B cell (primary cell): ENCODE results near the gene RAB17. TPM values are rescaled to one million over a fixed set of nuclear protein-coding genes. Genes with fewer than 3 reads are reported as not detected.

Source experiments
- ATAC-seq: fragments of 200-7000 bp; cut with Tn5 transposase; one replicate; pipeline ENCODE4 v1.10.0; 2021; ENCODE audit warnings: low read depth, mild to moderate bottlenecking, moderate number of reproducible peaks, moderate library complexity
- CTCF ChIA-PET: fragments of 350-600 bp; sonication (Branson Sonifier 250); formaldehyde crosslinking; loops from one replicate; lab custom pipeline; 2021; ENCODE audit warnings: antibody characterized with exemption, inconsistent platforms; lab: Charles Lee
- POLR2A ChIA-PET: fragments of 350-600 bp; sonication (Branson Sonifier 250); formaldehyde crosslinking; loops from one replicate; lab custom pipeline; 2021; ENCODE audit warnings: antibody characterized with exemption; lab: Charles Lee
- DNase-seq: peaks from one replicate; pipeline ENCODE4 v3.0.0; 2013
- H2AFZ ChIP-seq: 2 replicates; pipeline ENCODE4 v1.6.1; 2012; ENCODE audit warnings: mild to moderate bottlenecking, low read depth, low read length; ENCODE audit not compliant: insufficient read depth, poor library complexity, severe bottlenecking
- H3K27ac ChIP-seq, 2 donors: 1 replicate in 1 of 2; 2 replicates in 1 of 2; pipeline ENCODE4 v1.5.1; 2012 to 2013; ENCODE audit warnings: low read length in 2 of 2, mild to moderate bottlenecking in 2 of 2, moderate library complexity in 1 of 2
- H3K27me3 ChIP-seq, 4 experiments: fragments of 200-600 bp in 1 of 4; sonication (generic) in 1 of 4; replicated peaks in 1 of 4; 1 replicate in 2 of 4; 2 replicates in 2 of 4; pipeline versions ENCODE4 v1.6.1 to v1.7.0; 2013 to 2016; ENCODE audit warnings: low read length in 3 of 4, mild to moderate bottlenecking in 2 of 4, mixed read lengths in 1 of 4, moderate library complexity in 1 of 4; ENCODE audit not compliant: insufficient read depth in 4 of 4, control insufficient read depth in 3 of 4; ENCODE audit errors: control extremely low read depth in 1 of 4
- H3K36me3 ChIP-seq, 2 experiments: replicated peaks in 1 of 2; 1 replicate in 1 of 2; 2 replicates in 1 of 2; pipeline versions ENCODE4 v1.6.1 to v1.7.1; 2013; ENCODE audit warnings: low read length in 1 of 2; ENCODE audit not compliant: insufficient read depth in 2 of 2, control insufficient read depth in 1 of 2; ENCODE audit errors: control extremely low read depth in 1 of 2, extremely low read depth in 1 of 2
- H3K4me1 ChIP-seq, 2 donors: fragments of 200-600 bp in 1 of 2; sonication (generic) in 1 of 2; 1 replicate in 1 of 2; 2 replicates in 1 of 2; pipeline versions ENCODE4 v1.5.1 to v1.6.1; 2013 to 2017; ENCODE audit warnings: low read length in 2 of 2; ENCODE audit not compliant: control insufficient read depth in 2 of 2, insufficient read depth in 2 of 2
- H3K4me2 ChIP-seq: replicated peaks from 2 replicates; pipeline ENCODE3; 2012; ENCODE audit warnings: mild to moderate bottlenecking, low read depth, low read length; ENCODE audit not compliant: poor library complexity, severe bottlenecking
- H3K4me3 ChIP-seq, 5 experiments: fragments of 200-600 bp in 1 of 5; sonication (generic) in 1 of 5; 1 replicate in 3 of 5; 2 replicates in 2 of 5; pipeline versions ENCODE4 v1.5.1 to v1.7.0; 2011 to 2016; ENCODE audit warnings: low read length in 4 of 5, mild to moderate bottlenecking in 4 of 5, low read depth in 2 of 5, control low read depth in 1 of 5, moderate library complexity in 1 of 5; ENCODE audit not compliant: insufficient read depth in 1 of 5; ENCODE audit errors: control extremely low read depth in 1 of 5, extremely low read depth in 1 of 5
- H3K79me2 ChIP-seq: fragments of 200-600 bp; sonication (generic); one replicate; pipeline ENCODE4 v1.6.0; 2016; ENCODE audit warnings: low read length; ENCODE audit not compliant: control insufficient read depth, insufficient read depth
- H3K9ac ChIP-seq: fragments of 200-600 bp; sonication (generic); 2 replicates; pipeline ENCODE4 v1.6.1; 2017; ENCODE audit warnings: mild to moderate bottlenecking, low read length, moderate library complexity
- H3K9me3 ChIP-seq, 3 donors: one replicate each; pipeline versions ENCODE4 v1.6.1 to v1.7.1; 2013; ENCODE audit warnings: low read length in 2 of 3; ENCODE audit not compliant: control insufficient read depth in 2 of 3, insufficient read depth in 1 of 3; ENCODE audit errors: control extremely low read depth in 1 of 3
- H4K20me1 ChIP-seq: 2 replicates; pipeline ENCODE4 v1.6.0; 2012; ENCODE audit warnings: mild to moderate bottlenecking, low read length; ENCODE audit not compliant: insufficient read depth, control insufficient read depth, poor library complexity, severe bottlenecking
- H3K27ac Mint-ChIP-seq: one replicate; pipeline ENCODE4 v1.8.0; 2021; ENCODE audit warnings: mixed read lengths
- H3K27me3 Mint-ChIP-seq: one replicate; pipeline ENCODE4 v1.8.0; 2021; ENCODE audit warnings: mixed read lengths
- H3K4me1 Mint-ChIP-seq: one replicate; pipeline ENCODE4 v1.8.0; 2021; ENCODE audit warnings: mixed read lengths
- H3K4me3 Mint-ChIP-seq: one replicate; pipeline ENCODE4 v1.8.0; 2021; ENCODE audit warnings: mixed read lengths
- H3K9me3 Mint-ChIP-seq: one replicate; pipeline ENCODE4 v1.8.0; 2022; ENCODE audit warnings: mixed read lengths; ENCODE audit not compliant: insufficient read depth
- EZH2 ChIP-seq: IDR thresholded peaks from 2 replicates; pipeline ENCODE4 v1.6.1; 2012; ENCODE audit warnings: borderline replicate concordance, low read depth, mild to moderate bottlenecking, moderate library complexity, low read length; ENCODE audit not compliant: insufficient read depth, poor library complexity, severe bottlenecking
- WGBS: methylation state at CpG from one replicate; pipeline ENCODE4 v1.1.5; 2013; ENCODE audit warnings: missing lambda C conversion rate; ENCODE audit not compliant: insufficient coverage; 5-methylcytosine and 5-hydroxymethylcytosine counted together
- intact Hi-C: fragments of 100-400 bp; cut with micrococcal nuclease; formaldehyde crosslinking; loops from one replicate; pipeline ENCODE4 v1.10.0; 2022
- polyA plus RNA-seq: library from polyadenylated mRNA; depleted of rRNA; stranded (reverse); fragments of >200 nt; gene quantifications from 2 replicates; pipeline ENCODE4 v1.2.3, GENCODE V29; 2012
- total RNA-seq, 2 donors: library from RNA; stranded (reverse); fragments of 120-200 nt in 1 of 2; gene quantifications; 1 replicate in 1 of 2; 2 replicates in 1 of 2; pipeline versions ENCODE4 v1.2.3 to v1.2.4, GENCODE V29; 2013 to 2022
- TF ChIP-seq, protein P1 (sequence below): fragments of 200-600 bp; IDR thresholded peaks from one replicate; pipeline ENCODE4 v1.8.0; 2022; ENCODE audit warnings: antibody characterized with exemption, mild to moderate bottlenecking

Gene RAB17
- total and polyA plus RNA-seq, 2 donors (not counting 1 experiment from before 2014, with no cell fraction given) = not detected

DNA sequence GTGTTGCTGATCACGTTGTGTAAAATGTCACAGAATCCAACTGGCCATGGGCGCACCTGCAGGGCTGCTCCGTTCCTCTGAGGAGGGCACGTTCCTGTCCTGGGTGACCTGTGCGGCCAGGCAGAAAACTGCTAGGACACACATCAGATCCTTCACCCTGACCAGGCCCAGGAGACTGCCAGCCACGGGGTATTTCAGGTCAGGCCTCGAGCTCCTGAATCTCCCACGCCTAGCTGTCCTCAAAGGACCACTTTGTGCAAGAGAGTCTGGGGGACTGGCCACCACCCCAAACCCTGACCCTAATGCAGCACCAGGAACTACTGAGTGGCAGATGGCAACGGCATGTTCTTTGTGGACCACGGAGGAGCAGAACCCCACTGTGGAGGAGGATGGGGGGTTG, 13.1 kb downstream of the RAB17 start:
- ChIA-PET CTCF (interaction anchor here (0.9 to 1.7 kb wide), 2 partner anchors 168 kb away, joined by 3 to 5 read pairs; no protein-coding TSS in a partner anchor), POLR2A (no interaction called here)
- no peak overlapping the region for H2AFZ ChIP-seq
- H3K27me3 ChIP-seq = peaks cover 0 to 12% (median 0%) of the 10 kb centered on the region in 4 experiments
- H3K27ac ChIP-seq = no peak overlapping the region
- intact Hi-C loops = no loop called here
- 98% methylated on average over 10 of the region's 10 CpGs for WGBS
- TF ChIP-seq, protein P1, sequence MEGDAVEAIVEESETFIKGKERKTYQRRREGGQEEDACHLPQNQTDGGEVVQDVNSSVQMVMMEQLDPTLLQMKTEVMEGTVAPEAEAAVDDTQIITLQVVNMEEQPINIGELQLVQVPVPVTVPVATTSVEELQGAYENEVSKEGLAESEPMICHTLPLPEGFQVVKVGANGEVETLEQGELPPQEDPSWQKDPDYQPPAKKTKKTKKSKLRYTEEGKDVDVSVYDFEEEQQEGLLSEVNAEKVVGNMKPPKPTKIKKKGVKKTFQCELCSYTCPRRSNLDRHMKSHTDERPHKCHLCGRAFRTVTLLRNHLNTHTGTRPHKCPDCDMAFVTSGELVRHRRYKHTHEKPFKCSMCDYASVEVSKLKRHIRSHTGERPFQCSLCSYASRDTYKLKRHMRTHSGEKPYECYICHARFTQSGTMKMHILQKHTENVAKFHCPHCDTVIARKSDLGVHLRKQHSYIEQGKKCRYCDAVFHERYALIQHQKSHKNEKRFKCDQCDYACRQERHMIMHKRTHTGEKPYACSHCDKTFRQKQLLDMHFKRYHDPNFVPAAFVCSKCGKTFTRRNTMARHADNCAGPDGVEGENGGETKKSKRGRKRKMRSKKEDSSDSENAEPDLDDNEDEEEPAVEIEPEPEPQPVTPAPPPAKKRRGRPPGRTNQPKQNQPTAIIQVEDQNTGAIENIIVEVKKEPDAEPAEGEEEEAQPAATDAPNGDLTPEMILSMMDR = no peak
- no peak for TF ChIP-seq EZH2
- Mint-ChIP-seq H3K27ac (no peak overlapping the region), H3K4me3 (no peak overlapping the region), H3K27me3 (peaks cover 21% of the 10 kb centered on the region), H3K9me3 (no peaks in the 10 kb centered on the region), H3K4me1 (peaks cover 2% of the 10 kb centered on the region)
- H3K9me3 ChIP-seq = no peaks in the 10 kb centered on the region
- DNase-seq (no peak), ATAC-seq (no peak)
- H4K20me1 ChIP-seq = no peaks in the 10 kb centered on the region
- H3K79me2 ChIP-seq = no peaks in the 10 kb centered on the region
- H3K4me2 ChIP-seq = no peak overlapping the region
- no peak overlapping the region for H3K9ac ChIP-seq
- H3K36me3 ChIP-seq = no peaks in the 10 kb centered on the region
- H3K4me3 ChIP-seq = no peak overlapping the region
- H3K4me1 ChIP-seq = peaks cover 0 to 4% of the 10 kb centered on the region in 2 donors

DNA sequence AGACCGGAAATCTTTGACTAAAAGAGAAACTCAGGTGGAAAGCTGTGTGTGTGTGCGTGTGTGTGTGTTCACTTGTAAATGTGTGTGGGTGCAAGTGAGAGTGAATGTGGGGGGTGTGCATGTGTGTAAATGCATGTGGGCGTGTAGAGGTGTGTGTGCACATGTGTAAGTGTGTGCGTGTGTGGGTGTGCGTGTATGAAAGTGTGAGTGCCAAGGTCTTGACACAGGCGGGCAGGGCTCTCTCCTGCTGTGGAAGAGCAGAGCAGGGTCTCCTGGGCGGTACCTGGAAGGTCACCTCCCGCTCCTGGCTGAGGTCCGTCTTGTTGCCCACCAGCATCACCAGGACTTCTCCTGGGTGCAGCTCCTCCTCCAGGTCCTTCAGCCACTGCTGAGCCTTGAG, 13.6 kb downstream of the RAB17 start:
- Histone ChIP-seq H3K36me3 (no peaks in the 10 kb centered on the region), H3K4me1 (peaks cover 0 to 7% of the 10 kb centered on the region in 2 donors), H3K9ac (no peak overlapping the region), H4K20me1 (no peaks in the 10 kb centered on the region), H3K79me2 (no peaks in the 10 kb centered on the region), H3K4me2 (no peak overlapping the region), H3K27me3 (peaks cover 0 to 13% (median 0%) of the 10 kb centered on the region in 4 experiments), H3K4me3 (no peak overlapping the region), H3K27ac (no peak overlapping the region), H2AFZ (no peak overlapping the region), H3K9me3 (no peaks in the 10 kb centered on the region)
- 90% methylated on average over 9 of the region's 9 CpGs for whole genome bisulfite sequencing
- no peak overlapping the region for H3K27ac Mint-ChIP-seq
- ChIA-PET POLR2A (no interaction called here), CTCF (interaction anchor here (1.2 to 1.7 kb wide), 3 partner anchors 10 to 169 kb away, joined by 3 to 6 read pairs (median 5); partner anchors contain the start of gene PRLH)
- intact Hi-C loops = no loop called here
- no peak overlapping the region for H3K4me3 Mint-ChIP-seq
- H3K27me3 Mint-ChIP-seq = peaks cover 22% of the 10 kb centered on the region
- no peaks in the 10 kb centered on the region for H3K9me3 Mint-ChIP-seq
- TF ChIP-seq EZH2 = no peak
- TF ChIP-seq, protein P1 = no peak
- DNase-seq (no peak), ATAC-seq (no peak)
- peaks cover 5% of the 10 kb centered on the region for H3K4me1 Mint-ChIP-seq
